ENCODE data around the gene BACE1. TPM values are rescaled to one million over a fixed set of nuclear protein-coding genes. Genes with fewer than 3 reads are reported as not detected.

Gene BACE1
- total and polyA plus RNA-seq, 2 donors (not counting 1 experiment from before 2014, with no cell fraction given): 0.06 TPM; not detected in 1

DNA sequence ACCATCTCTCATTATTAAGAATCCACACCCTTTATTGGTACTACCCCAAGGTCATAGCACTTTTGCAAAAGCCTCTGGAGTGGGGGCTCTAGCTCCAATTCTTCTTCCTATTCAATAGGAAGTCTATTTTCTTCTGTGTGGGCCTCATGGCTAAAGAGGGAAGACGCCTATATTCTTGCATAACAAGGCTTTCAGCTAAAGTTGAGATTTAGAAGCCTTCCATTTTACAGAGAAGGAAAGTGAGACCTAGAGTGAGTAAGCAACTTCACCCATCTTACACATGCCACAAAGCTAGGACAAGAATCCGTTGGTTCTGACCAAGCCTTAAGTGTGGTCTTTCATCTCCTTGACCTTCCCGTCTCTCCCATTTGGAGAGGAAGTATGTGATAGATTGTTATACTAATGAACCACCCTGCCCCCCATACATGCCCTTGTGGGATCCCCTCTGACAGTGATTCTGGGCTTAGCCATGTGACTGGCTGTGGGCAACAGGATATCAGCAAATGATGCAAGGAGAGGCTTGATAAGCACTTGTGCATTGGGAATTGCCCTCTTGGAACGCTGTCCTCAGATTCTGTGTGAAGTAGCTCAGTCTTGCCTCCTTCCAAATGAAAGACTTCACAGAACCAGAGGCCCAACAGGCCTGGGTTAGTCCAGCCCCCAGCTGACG, 12.3 kb downstream of the BACE1 start:
- ChIA-PET POLR2A (no interaction called here), CTCF (no interaction called here)
- Histone ChIP-seq H3K27ac (ENCODE audit: low read length in 2 of 2) (no peak overlapping the region), H3K4me3 (ENCODE audit: control extremely low read depth in 1 of 5, extremely low read depth in 1 of 5, insufficient read depth in 1 of 5, low read depth in 2 of 5, low read length in 4 of 5) (no peak overlapping the region), H3K36me3 (replicated peaks in 1 of 2; ENCODE audit: control extremely low read depth in 1 of 2, control insufficient read depth in 1 of 2, extremely low read depth in 1 of 2, insufficient read depth in 2 of 2, low read length in 1 of 2) (no peaks in the 10 kb centered on the region), H3K27me3 (replicated peaks in 1 of 4; ENCODE audit: control extremely low read depth in 1 of 4, control insufficient read depth in 3 of 4, insufficient read depth in 4 of 4, low read length in 3 of 4) (peaks cover 0 to 3% (median 2%) of the 10 kb centered on the region in 4 experiments), H3K4me2 (replicated peaks; ENCODE audit: low read depth, low read length, poor library complexity, severe bottlenecking) (no peak overlapping the region), H3K4me1 (ENCODE audit: control insufficient read depth in 2 of 2, insufficient read depth in 2 of 2, low read length in 2 of 2) (no peaks in the 10 kb centered on the region), H3K9me3 (ENCODE audit: control extremely low read depth in 1 of 3, control insufficient read depth in 2 of 3, insufficient read depth in 1 of 3, low read length in 2 of 3) (no peaks in the 10 kb centered on the region), H4K20me1 (ENCODE audit: control insufficient read depth, insufficient read depth, low read length, poor library complexity, severe bottlenecking) (no peaks in the 10 kb centered on the region), H3K9ac (ENCODE audit: low read length) (no peak overlapping the region), H2AFZ (ENCODE audit: insufficient read depth, low read depth, low read length, poor library complexity, severe bottlenecking) (no peak overlapping the region), H3K79me2 (ENCODE audit: control insufficient read depth, insufficient read depth, low read length) (no peaks in the 10 kb centered on the region)
- peaks cover 13% of the 10 kb centered on the region for H3K27me3 Mint-ChIP-seq
- H3K4me3 Mint-ChIP-seq: no peak overlapping the region
- ATAC-seq (ENCODE audit: low read depth) (no peak), DNase-seq (no peak)
- H3K27ac Mint-ChIP-seq: no peak overlapping the region
- no peaks in the 10 kb centered on the region for H3K4me1 Mint-ChIP-seq
- no peaks in the 10 kb centered on the region for H3K9me3 Mint-ChIP-seq (ENCODE audit: insufficient read depth)
- 79% methylated on average over 2 of the region's 5 CpGs for WGBS (ENCODE audit: insufficient coverage)
- TF ChIP-seq EZH2 (IDR thresholded peaks at IDR 0.05; ENCODE audit: borderline replicate concordance, insufficient read depth, low read depth, low read length, poor library complexity, severe bottlenecking) (no peak), CTCF (IDR thresholded peaks at IDR 0.05) (no peak)
- intact Hi-C loops (cut with micrococcal nuclease): no loop called here

GRCh38 chr11:117303101-117303500, 13.0 kb downstream of the BACE1 start:
- ChIA-PET POLR2A (no interaction called here), CTCF (no interaction called here)
- intact Hi-C loops (cut with micrococcal nuclease): no loop called here
- no peak overlapping the region for H3K4me3 Mint-ChIP-seq
- 83% methylated on average over 4 of the region's 4 CpGs for WGBS (ENCODE audit: insufficient coverage)
- peaks cover 0 to 3% (median 2%) of the 10 kb centered on the region in 4 experiments for H3K27me3 ChIP-seq (replicated peaks in 1 of 4; ENCODE audit: control extremely low read depth in 1 of 4, control insufficient read depth in 3 of 4, insufficient read depth in 4 of 4, low read length in 3 of 4)
- no peak overlapping the region for H2AFZ ChIP-seq (ENCODE audit: insufficient read depth, low read depth, low read length, poor library complexity, severe bottlenecking)
- H3K4me1 ChIP-seq (ENCODE audit: control insufficient read depth in 2 of 2, insufficient read depth in 2 of 2, low read length in 2 of 2): no peaks in the 10 kb centered on the region
- ATAC-seq (ENCODE audit: low read depth): no peak
- no peaks in the 10 kb centered on the region for H3K36me3 ChIP-seq (replicated peaks in 1 of 2; ENCODE audit: control extremely low read depth in 1 of 2, control insufficient read depth in 1 of 2, extremely low read depth in 1 of 2, insufficient read depth in 2 of 2, low read length in 1 of 2)
- no peak for DNase-seq
- TF ChIP-seq CTCF (IDR thresholded peaks at IDR 0.05): no peak
- TF ChIP-seq EZH2 (IDR thresholded peaks at IDR 0.05; ENCODE audit: borderline replicate concordance, insufficient read depth, low read depth, low read length, poor library complexity, severe bottlenecking): no peak
- no peak overlapping the region for H3K4me2 ChIP-seq (replicated peaks; ENCODE audit: low read depth, low read length, poor library complexity, severe bottlenecking)
- H3K9ac ChIP-seq (ENCODE audit: low read length): no peak overlapping the region
- no peaks in the 10 kb centered on the region for H3K9me3 Mint-ChIP-seq (ENCODE audit: insufficient read depth)
- no peaks in the 10 kb centered on the region for H3K4me1 Mint-ChIP-seq
- H3K27me3 Mint-ChIP-seq: peaks cover 9% of the 10 kb centered on the region
- H3K79me2 ChIP-seq (ENCODE audit: control insufficient read depth, insufficient read depth, low read length): no peaks in the 10 kb centered on the region
- no peaks in the 10 kb centered on the region for H3K9me3 ChIP-seq (ENCODE audit: control extremely low read depth in 1 of 3, control insufficient read depth in 2 of 3, insufficient read depth in 1 of 3, low read length in 2 of 3)
- no peak overlapping the region for H3K27ac ChIP-seq (ENCODE audit: low read length in 2 of 2)
- no peaks in the 10 kb centered on the region for H4K20me1 ChIP-seq (ENCODE audit: control insufficient read depth, insufficient read depth, low read length, poor library complexity, severe bottlenecking)
- no peak overlapping the region for H3K27ac Mint-ChIP-seq
- H3K4me3 ChIP-seq (ENCODE audit: control extremely low read depth in 1 of 5, extremely low read depth in 1 of 5, insufficient read depth in 1 of 5, low read depth in 2 of 5, low read length in 4 of 5): no peak overlapping the region

Measured in B cell (primary cell).